Endothelial cell of umbilical vein (primary cell): ENCODE results near the gene TLNRD1.

Experiments used
- CTCF ChIP-seq, 2 donors: IDR thresholded peaks; 1 replicate in 1 of 2; 2 replicates in 1 of 2; pipeline ENCODE4 v1.5.1; 2011; ENCODE audit warnings: low read length in 2 of 2, mild to moderate bottlenecking in 2 of 2, moderate library complexity in 2 of 2, control low read depth in 1 of 2, inconsistent platforms in 1 of 2, low read depth in 1 of 2; ENCODE audit not compliant: insufficient read depth in 1 of 2; ENCODE audit errors: extremely low read depth in 1 of 2
- POLR2A ChIP-seq: IDR thresholded peaks from 2 replicates; pipeline ENCODE4 v1.6.1; 2012; ENCODE audit warnings: low read depth, mild to moderate bottlenecking, control low read depth, low read length
- POLR2AphosphoS5 ChIP-seq: IDR thresholded peaks from 2 replicates; pipeline ENCODE4 v1.6.1; 2012; ENCODE audit warnings: low read depth, mild to moderate bottlenecking, control low read depth, low read length, moderate library complexity; ENCODE audit not compliant: insufficient read depth

GRCh38 chr15:81003097-81003350, 2.3 kb downstream of the TLNRD1 start:
- TF ChIP-seq CTCF (IDR thresholded peaks at IDR 0.05; ENCODE audit: extremely low read depth in 1 of 2, insufficient read depth in 1 of 2, low read depth in 1 of 2, low read length in 2 of 2) = no peak
- TF ChIP-seq POLR2AphosphoS5 = no peak
- TF ChIP-seq POLR2A = no peak
